Pancreas (tissue), 10 donors: ENCODE data around the gene IPCEF1. TPM values are rescaled to one million over a fixed set of nuclear protein-coding genes. Genes with fewer than 3 reads are reported as not detected.
A peak's percentile ranks its signal among the peaks of the same experiment; 100 is the strongest.

Experiments used
- ATAC-seq, 4 donors: fragments of 200-7000 bp; cut with Tn5 transposase; one replicate each; pipeline versions ENCODE4 v1.8.0 to v1.9.1; 2020; ENCODE audit warnings: mild to moderate bottlenecking in 4 of 4, moderate library complexity in 4 of 4
- DNase-seq, 6 donors: peaks; one replicate each; pipeline ENCODE4 v3.0.0-alpha.2; 2020
- FAIRE-seq: peaks from 2 replicates; lab custom pipeline; 2012; peaks lifted over from hg19 to GRCh38; lab: Jason Lieb, UNC
- H3K27ac ChIP-seq, 4 donors: fragments of 200-600 bp; sonication (generic); 1 replicate in 3 of 4; 2 replicates in 1 of 4; pipeline versions ENCODE4 v1.5.0 to v1.8.0; 2020
- H3K27me3 ChIP-seq, 4 donors: fragments of 200-600 bp; one replicate each; pipeline ENCODE4 v1.8.0; 2021
- H3K36me3 ChIP-seq, 3 donors: fragments of 200-600 bp; sonication (generic) in 1 of 3; one replicate each; pipeline versions ENCODE4 v1.5.0 to v1.8.0; 2020 to 2021
- H3K4me1 ChIP-seq, 3 donors: fragments of 200-600 bp; one replicate each; pipeline ENCODE4 v1.8.0; 2021
- H3K4me3 ChIP-seq, 4 donors: fragments of 200-600 bp; sonication (generic) in 2 of 4; one replicate each; pipeline versions ENCODE4 v1.5.0 to v1.8.0; 2020 to 2021
- H3K9me3 ChIP-seq, 4 donors: fragments of 200-600 bp; one replicate each; pipeline ENCODE4 v1.8.0; 2021
- WGBS, 2 donors: extraction: QIAGEN DNeasy Blood & Tissue Kit; methylation state at CpG; one replicate each; pipeline ENCODE4 v1.1.7; 2013; 5-methylcytosine and 5-hydroxymethylcytosine counted together
- intact Hi-C, 3 donors: fragments of 100-400 bp; cut with DNase I; formaldehyde crosslinking; loops; one replicate each; pipeline versions ENCODE4 v1.11.1 to v1.14.2; 2022
- polyA plus RNA-seq, 2 donors: library from polyadenylated mRNA; stranded (reverse); fragments of 200-250 nt; gene quantifications; one replicate each; pipeline ENCODE4 v1.2.3, GENCODE V29; 2013
- total RNA-seq, 6 donors: library from RNA; stranded (reverse); fragmentation: NEBNext Ultra II Directional in 4 of 6; extraction: Animal tissue kit (Norgen Biotek cat#: 25700) in 4 of 6; gene quantifications; one replicate each; pipeline versions ENCODE4 v1.2.1 to v1.2.4, GENCODE V29; 2021 to 2023
- TF ChIP-seq, protein P1 (sequence below), 4 donors: fragments of 200-600 bp; sonication (generic) in 3 of 4; IDR thresholded peaks; one replicate each; pipeline versions ENCODE4 v1.5.0 to v1.8.0; 2021; ENCODE audit warnings: antibody characterized with exemption in 4 of 4
- donor health status: healthy with polysubstance abuse.
- donor health status: DM: no; HTN: no; CAD: no; lungs with moderate emphysema.
- donor health status: DM: no; HTN: no; CAD: no.
- donor health status: control.
- donor health status: control.
- donor health status: Bipolar disorder and iron deficiency.
- donor health status: DM: yes; HTN: yes; CAD: no.
- donor health status: DM: no; HTN: no; CAD: no.
- donor health status: DM: no; HTN: no; CAD: no.
- donor health status: DM: yes; HTN: yes; CAD: no.

Gene IPCEF1
- total and polyA plus RNA-seq, 8 donors, result 0.53 to 4.4 (median 1.8) TPM

DNA sequence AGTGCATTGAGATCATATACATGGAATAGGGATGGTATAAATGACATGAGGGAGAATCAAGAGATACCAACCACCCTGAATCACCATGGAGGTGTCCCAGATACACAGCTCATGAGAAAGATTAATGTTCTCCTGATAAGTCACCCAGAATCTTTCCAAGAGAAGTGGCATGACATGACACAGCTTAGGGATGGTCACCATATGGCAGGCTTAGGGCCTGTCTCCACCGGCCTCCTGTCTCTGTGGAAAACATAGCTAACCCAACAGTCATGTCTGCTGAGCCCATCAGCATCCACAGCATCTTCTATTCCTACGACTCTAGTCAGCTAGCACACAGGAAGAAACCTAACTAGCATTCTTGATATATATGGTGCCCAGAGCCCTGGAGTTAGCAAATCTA is 133.3 kb downstream of the IPCEF1 start:
- no peaks in the 10 kb centered on the region for H3K36me3 ChIP-seq
- 89 to 91% methylated on average over 2 of the region's 2 CpGs for WGBS, 2 donors
- ATAC-seq (no peak), DNase-seq (no peak), FAIRE-seq (no peak)
- H3K27ac ChIP-seq, result no peak overlapping the region
- TF ChIP-seq, protein P1, sequence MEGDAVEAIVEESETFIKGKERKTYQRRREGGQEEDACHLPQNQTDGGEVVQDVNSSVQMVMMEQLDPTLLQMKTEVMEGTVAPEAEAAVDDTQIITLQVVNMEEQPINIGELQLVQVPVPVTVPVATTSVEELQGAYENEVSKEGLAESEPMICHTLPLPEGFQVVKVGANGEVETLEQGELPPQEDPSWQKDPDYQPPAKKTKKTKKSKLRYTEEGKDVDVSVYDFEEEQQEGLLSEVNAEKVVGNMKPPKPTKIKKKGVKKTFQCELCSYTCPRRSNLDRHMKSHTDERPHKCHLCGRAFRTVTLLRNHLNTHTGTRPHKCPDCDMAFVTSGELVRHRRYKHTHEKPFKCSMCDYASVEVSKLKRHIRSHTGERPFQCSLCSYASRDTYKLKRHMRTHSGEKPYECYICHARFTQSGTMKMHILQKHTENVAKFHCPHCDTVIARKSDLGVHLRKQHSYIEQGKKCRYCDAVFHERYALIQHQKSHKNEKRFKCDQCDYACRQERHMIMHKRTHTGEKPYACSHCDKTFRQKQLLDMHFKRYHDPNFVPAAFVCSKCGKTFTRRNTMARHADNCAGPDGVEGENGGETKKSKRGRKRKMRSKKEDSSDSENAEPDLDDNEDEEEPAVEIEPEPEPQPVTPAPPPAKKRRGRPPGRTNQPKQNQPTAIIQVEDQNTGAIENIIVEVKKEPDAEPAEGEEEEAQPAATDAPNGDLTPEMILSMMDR (IDR thresholded peaks at IDR 0.05), result no peak
- H3K27me3 ChIP-seq, result no peaks in the 10 kb centered on the region
- H3K4me1 ChIP-seq, result no peaks in the 10 kb centered on the region
- H3K4me3 ChIP-seq, result no peak overlapping the region
- intact Hi-C loops, result no loop called here
- no peaks in the 10 kb centered on the region for H3K9me3 ChIP-seq

DNA sequence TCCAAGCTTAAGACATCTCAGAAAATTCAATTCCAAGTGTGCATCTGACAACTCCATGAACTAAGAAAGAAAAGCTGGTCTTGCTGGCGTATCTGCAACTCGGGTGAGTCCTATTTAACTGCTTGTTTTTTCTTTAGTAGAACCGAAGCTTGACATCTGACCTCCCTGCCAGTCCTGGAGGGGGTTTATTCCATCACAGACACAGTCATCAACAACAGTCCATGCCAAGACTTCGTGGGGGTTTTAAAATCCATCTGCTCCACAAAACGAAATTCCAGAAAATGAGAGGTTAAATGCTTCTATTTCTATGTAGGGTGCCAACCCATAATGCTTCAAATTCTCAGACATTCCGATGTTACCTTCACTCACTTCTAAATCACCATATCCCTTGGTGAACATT is 133.9 kb downstream of the IPCEF1 start:
- no peak for FAIRE-seq
- H3K4me1 ChIP-seq, result no peaks in the 10 kb centered on the region
- intact Hi-C loops, result no loop called here

GRCh38 chr6:154219250-154219649 is 137.4 kb downstream of the IPCEF1 start:
- Histone ChIP-seq H3K9me3 (no peaks in the 10 kb centered on the region), H3K27ac (no peak overlapping the region), H3K36me3 (no peaks in the 10 kb centered on the region), H3K27me3 (no peaks in the 10 kb centered on the region), H3K4me3 (no peak overlapping the region), H3K4me1 (no peaks in the 10 kb centered on the region)
- intact Hi-C loops, result no loop called here
- no peak for FAIRE-seq
- WGBS, 2 donors, result 95 to 97% methylated on average over 6 of the region's 6 CpGs
- TF ChIP-seq, protein P1 (IDR thresholded peaks at IDR 0.05), result no peak
- ATAC-seq, result no peak
- DNase-seq, result no peak

More for the DNA sequence above, 133.9 kb downstream of the IPCEF1 start:
- DNase-seq, result no peak
- H3K27me3 ChIP-seq, result no peaks in the 10 kb centered on the region
- no peaks in the 10 kb centered on the region for H3K9me3 ChIP-seq
- no peak for ATAC-seq
- no peaks in the 10 kb centered on the region for H3K36me3 ChIP-seq
- TF ChIP-seq, protein P1 (IDR thresholded peaks at IDR 0.05), result no peak
- 69 to 70% methylated on average over 6 of the region's 6 CpGs for WGBS, 2 donors
- no peak overlapping the region for H3K27ac ChIP-seq
- no peak overlapping the region for H3K4me3 ChIP-seq

DNA sequence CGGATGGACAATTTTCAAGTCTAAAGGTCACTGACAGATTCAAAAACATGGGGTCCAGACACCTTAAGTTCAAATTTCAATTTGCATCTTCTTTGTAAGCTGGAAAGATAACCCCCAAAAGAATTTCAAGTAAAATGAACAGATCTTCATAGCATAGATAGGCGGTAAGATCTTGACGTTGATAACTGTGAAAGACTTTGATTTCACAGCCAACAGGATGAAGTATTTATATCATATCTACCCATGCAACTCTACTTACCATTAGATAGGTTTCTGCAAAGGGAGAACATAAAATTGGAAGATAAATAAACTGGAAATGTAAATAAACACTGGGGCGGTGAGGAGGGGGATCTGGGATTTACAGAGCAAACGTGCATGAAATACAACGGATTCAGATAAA is 137.8 kb downstream of the IPCEF1 start:
- 85 to 87% methylated on average over 6 of the region's 6 CpGs for WGBS, 2 donors
- DNase-seq, result no peak
- no peak overlapping the region for H3K4me3 ChIP-seq
- no peaks in the 10 kb centered on the region for H3K36me3 ChIP-seq
- H3K27me3 ChIP-seq, result no peaks in the 10 kb centered on the region
- TF ChIP-seq, protein P1 (IDR thresholded peaks at IDR 0.05), result no peak
- no peak for ATAC-seq
- no peak for FAIRE-seq
- no peaks in the 10 kb centered on the region for H3K4me1 ChIP-seq
- H3K27ac ChIP-seq, result no peak overlapping the region
- intact Hi-C loops, result no loop called here
- H3K9me3 ChIP-seq, result no peaks in the 10 kb centered on the region

GRCh38 chr6:154218301-154218700 is 138.3 kb downstream of the IPCEF1 start:
- 86 to 88% methylated on average over 6 of the region's 6 CpGs for WGBS, 2 donors
- Histone ChIP-seq H3K36me3 (no peaks in the 10 kb centered on the region), H3K27ac (no peak overlapping the region), H3K27me3 (no peaks in the 10 kb centered on the region), H3K4me1 (no peaks in the 10 kb centered on the region), H3K9me3 (no peaks in the 10 kb centered on the region), H3K4me3 (no peak overlapping the region)
- intact Hi-C loops, result no loop called here
- TF ChIP-seq, protein P1 (IDR thresholded peaks at IDR 0.05), result no peak
- FAIRE-seq (no peak), ATAC-seq (peak in 1 of 4 donors; percentile 25), DNase-seq (no peak)
